GM23338 (cell line): ENCODE results near the gene CDK18. TPM values are rescaled to one million over a fixed set of nuclear protein-coding genes. Genes with fewer than 3 reads are reported as not detected.

Source experiments
- ATAC-seq: fragments of 200-7000 bp; cut with Tn5 transposase; 3 replicates; pipeline ENCODE4 v1.9.1; 2020
- DNase-seq: peaks from one replicate; pipeline ENCODE4 v3.0.0-alpha.2; 2015; ENCODE audit warnings: low spot score
- H2AFZ ChIP-seq: fragments of 200-600 bp; sonication (generic); 2 replicates; pipeline ENCODE4 v1.8.0; 2016; ENCODE audit warnings: antibody characterized with exemption, mild to moderate bottlenecking, moderate library complexity
- H3F3A ChIP-seq: fragments of 200-600 bp; sonication (generic); replicated peaks from 2 replicates; pipeline ENCODE4 v1.8.0; 2017; ENCODE audit warnings: antibody characterized with exemption, mixed run types, low read depth
- H3K27ac ChIP-seq: fragments of 200-600 bp; sonication (generic); 2 replicates; pipeline ENCODE4 v1.6.1; 2016; ENCODE audit warnings: low read depth
- H3K27me3 ChIP-seq: fragments of 200-600 bp; sonication (generic); 2 replicates; pipeline ENCODE4 v1.8.0; 2016; ENCODE audit warnings: mild to moderate bottlenecking, mixed run types, moderate library complexity; ENCODE audit not compliant: insufficient read depth
- H3K36me3 ChIP-seq: fragments of 200-600 bp; sonication (generic); 2 replicates; pipeline ENCODE4 v1.8.0; 2016; ENCODE audit warnings: mild to moderate bottlenecking; ENCODE audit not compliant: insufficient read depth
- H3K4me1 ChIP-seq: fragments of 200-600 bp; sonication (generic); 2 replicates; pipeline ENCODE4 v1.8.0; 2016; ENCODE audit warnings: mild to moderate bottlenecking, moderate library complexity; ENCODE audit not compliant: insufficient read depth
- H3K4me2 ChIP-seq: fragments of 200-600 bp; sonication (generic); 2 replicates; pipeline ENCODE4 v1.7.1; 2017; ENCODE audit warnings: mixed run types
- H3K4me3 ChIP-seq: fragments of 200-600 bp; sonication (generic); 2 replicates; pipeline ENCODE4 v1.6.1; 2016; ENCODE audit warnings: mixed run types
- H3K79me2 ChIP-seq: fragments of 200-600 bp; sonication (generic); replicated peaks from 2 replicates; pipeline ENCODE4 v1.8.0; 2017; ENCODE audit warnings: mild to moderate bottlenecking; ENCODE audit not compliant: insufficient read depth
- H3K9me2 ChIP-seq: fragments of 200-600 bp; sonication (generic); 2 replicates; pipeline ENCODE4 v1.8.0; 2017; ENCODE audit not compliant: insufficient read depth
- H4K20me1 ChIP-seq: fragments of 200-600 bp; sonication (generic); replicated peaks from 2 replicates; pipeline ENCODE4 v1.8.0; 2017; ENCODE audit warnings: mild to moderate bottlenecking; ENCODE audit not compliant: insufficient read depth
- H3K27ac Mint-ChIP-seq: 2 replicates; pipeline ENCODE4 v1.8.0; 2020; ENCODE audit warnings: inconsistent platforms, mild to moderate bottlenecking, moderate library complexity, mixed read lengths
- H3K27me3 Mint-ChIP-seq: 3 replicates; pipeline ENCODE4 v1.8.0; 2022; ENCODE audit warnings: low read depth, mild to moderate bottlenecking, moderate library complexity, mixed read lengths, inconsistent platforms; ENCODE audit not compliant: insufficient read depth, poor library complexity
- H3K36me3 Mint-ChIP-seq: 3 replicates; pipeline ENCODE4 v1.8.0; 2021; ENCODE audit warnings: low read depth, mild to moderate bottlenecking, inconsistent platforms, moderate library complexity, mixed read lengths
- H3K4me1 Mint-ChIP-seq: 3 replicates; pipeline ENCODE4 v1.8.0; 2020; ENCODE audit warnings: mild to moderate bottlenecking, inconsistent platforms, mixed read lengths
- H3K4me3 Mint-ChIP-seq: 3 replicates; pipeline ENCODE4 v1.8.0; 2021; ENCODE audit warnings: moderate library complexity, mild to moderate bottlenecking, inconsistent platforms, mixed read lengths
- H3K9me3 Mint-ChIP-seq: 3 replicates; pipeline ENCODE4 v1.8.0; 2020; ENCODE audit warnings: moderate library complexity, mild to moderate bottlenecking, inconsistent platforms, mixed read lengths
- CREB1 ChIP-seq: fragments of 250-450 bp; sonication (Bioruptor Pico); IDR thresholded peaks from 2 replicates; pipeline ENCODE4 v1.5.0; 2020; ENCODE audit warnings: low read depth, mild to moderate bottlenecking, moderate library complexity
- CTCF ChIP-seq, 2 experiments: fragments of 200-600 bp in 1 of 2; sonication (generic) in 1 of 2; conservative IDR thresholded peaks; 2 replicates each; pipeline versions ENCODE4 v1.5.1 to v1.6.1; 2016 to 2017; ENCODE audit warnings: antibody characterized with exemption in 2 of 2, low read depth in 2 of 2, mild to moderate bottlenecking in 2 of 2, moderate library complexity in 1 of 2
- ETS1 ChIP-seq: IDR thresholded peaks from 2 replicates; pipeline ENCODE4 v1.6.1; 2016; ENCODE audit warnings: antibody characterized with exemption
- EZH2 ChIP-seq: fragments of 200-600 bp; sonication (generic); IDR thresholded peaks from one replicate; pipeline ENCODE4 v1.8.0; 2017; ENCODE audit warnings: antibody characterized with exemption, mild to moderate bottlenecking, low read depth; ENCODE audit not compliant: unreplicated experiment
- JUNB ChIP-seq: IDR thresholded peaks from one replicate; pipeline ENCODE4 v1.6.1; 2016; ENCODE audit warnings: antibody characterized with exemption; ENCODE audit not compliant: unreplicated experiment
- NANOG ChIP-seq: IDR thresholded peaks from 2 replicates; pipeline ENCODE4 v1.6.1; 2016; ENCODE audit warnings: antibody characterized with exemption, borderline replicate concordance
- POLR2AphosphoS5 ChIP-seq: IDR thresholded peaks from 2 replicates; pipeline ENCODE4 v1.6.1; 2016; ENCODE audit warnings: antibody characterized with exemption, low read depth
- REST ChIP-seq: IDR thresholded peaks from one replicate; pipeline ENCODE4 v1.6.1; 2018; ENCODE audit warnings: antibody characterized with exemption; ENCODE audit not compliant: unreplicated experiment
- STAT1 ChIP-seq: IDR thresholded peaks from one replicate; pipeline ENCODE4 v1.6.1; 2016; ENCODE audit warnings: antibody characterized with exemption; ENCODE audit not compliant: unreplicated experiment
- ZNF331 ChIP-seq: fragments of 250-450 bp; sonication (Bioruptor Pico); IDR thresholded peaks from 2 replicates; pipeline ENCODE4 v1.5.0; 2020; ENCODE audit warnings: low read depth, mild to moderate bottlenecking, moderate library complexity
- polyA plus RNA-seq: library from polyadenylated mRNA; unstranded; fragments of >200 nt; fragmentation: Nextera tagmentation; extraction: Ambion mirVana; gene quantifications from 2 replicates; pipeline ENCODE4 v1.2.1, GENCODE V29; 2016
- total RNA-seq: library from RNA; depleted of rRNA; stranded (reverse); fragments of >200 nt; shearing (Covaris generic); gene quantifications from 2 replicates; pipeline ENCODE4 v1.2.3, GENCODE V29; 2014

CDK18 gene
- total and polyA plus RNA-seq, 2 experiments from 2014 or later, result 21.1 to 46.5 TPM

- peaks cover 40% of the 10 kb centered on the region for H3K4me1 Mint-ChIP-seq
- H3K4me3 Mint-ChIP-seq, result no peak overlapping the region
- H3K79me2 ChIP-seq, result no peaks in the 10 kb centered on the region
- no peak for TF ChIP-seq ZNF331 (CRISPR knock-in tag)
- no peak for TF ChIP-seq REST
- no peak for TF ChIP-seq JUNB
- no peak for TF ChIP-seq ETS1
- TF ChIP-seq STAT1, result no peak
- TF ChIP-seq NANOG, result no peak
- TF ChIP-seq POLR2AphosphoS5, result no peak
- TF ChIP-seq CREB1 (CRISPR knock-in tag), result no peak
- H3K9me3 Mint-ChIP-seq, result peaks cover 2% of the 10 kb centered on the region; the same call in 1 of the 3 replicates
- no peaks in the 10 kb centered on the region for H3K27me3 ChIP-seq
- peaks cover 11% of the 10 kb centered on the region for H3F3A ChIP-seq
- ATAC-seq (no peak), DNase-seq (no peak)
- no peaks in the 10 kb centered on the region for H3K9me2 ChIP-seq
- peaks cover 3% of the 10 kb centered on the region; the same call in 1 of the 2 replicates for H3K36me3 ChIP-seq
- H3K27ac Mint-ChIP-seq, result no peak overlapping the region
- peaks cover 42% of the 10 kb centered on the region for H3K36me3 Mint-ChIP-seq
- H3K4me3 ChIP-seq, result no peak overlapping the region
- peaks cover 7% of the 10 kb centered on the region for H4K20me1 ChIP-seq
- H3K27ac ChIP-seq, result no peak overlapping the region
- no peak overlapping the region for H3K4me2 ChIP-seq
- peaks cover 33% of the 10 kb centered on the region for H3K4me1 ChIP-seq
- no peak overlapping the region for H2AFZ ChIP-seq
- peaks cover 16% of the 10 kb centered on the region for H3K27me3 Mint-ChIP-seq
Measured at GRCh38 chr1:205524794-205525101, 20.3 kb downstream of the CDK18 start.

- H3K4me3 ChIP-seq, result no peak overlapping the region
- TF ChIP-seq EZH2 (no peak), CTCF (conservative IDR thresholded peaks at IDR 0.05; ENCODE audit: low read depth in 2 of 2) (no peak), POLR2AphosphoS5 (no peak), CREB1 (CRISPR knock-in tag) (no peak)
- Mint-ChIP-seq H3K4me3 (no peak overlapping the region), H3K27me3 (peaks cover 21% of the 10 kb centered on the region), H3K9me3 (peaks cover 2% of the 10 kb centered on the region; the same call in 1 of the 3 replicates), H3K36me3 (peaks cover 43% of the 10 kb centered on the region), H3K4me1 (peaks cover 34% of the 10 kb centered on the region), H3K27ac (no peak overlapping the region)
- DNase-seq (no peak), ATAC-seq (no peak)
- H3K79me2 ChIP-seq, result no peaks in the 10 kb centered on the region
- peaks cover 13% of the 10 kb centered on the region for H3F3A ChIP-seq
- H3K27me3 ChIP-seq, result no peaks in the 10 kb centered on the region
- H2AFZ ChIP-seq, result no peak overlapping the region
- H3K27ac ChIP-seq, result no peak overlapping the region
- peaks cover 7% of the 10 kb centered on the region for H4K20me1 ChIP-seq
- H3K9me2 ChIP-seq, result no peaks in the 10 kb centered on the region
- H3K4me2 ChIP-seq, result no peak overlapping the region
- H3K4me1 ChIP-seq, result peaks cover 27% of the 10 kb centered on the region
- H3K36me3 ChIP-seq, result peaks cover 3% of the 10 kb centered on the region; the same call in 1 of the 2 replicates
Measured at GRCh38 chr1:205525495-205526285, 21.2 kb downstream of the CDK18 start.
